GM18867 (cell line): ENCODE measurements around the gene FAM83F.
"Not testable (repeated sequence)": the region's sequence is repeated elsewhere in the genome, so short reads cannot be mapped to it uniquely, and the experiment has no call there.

ENCODE experiments used
- ATAC-seq: cut with Tn5 transposase; IDR thresholded peaks from one replicate; pipeline ENCODE4 v1.9.1; 2021; ENCODE audit warnings: mild to moderate bottlenecking, moderate library complexity; ENCODE audit not compliant: unreplicated experiment

FAM83F gene

GRCh38 chr22:39994566-39995392 lies at the start of gene FAM83F:
Gene FAM83F (plus strand): TSS chr22:39994954. CDS start chr22:39995043, 89 bp downstream.
- no peak for ATAC-seq

- ATAC-seq = no peak
Observed at GRCh38 chr22:39946126-39946502, 48.6 kb upstream of the FAM83F start.

DNA sequence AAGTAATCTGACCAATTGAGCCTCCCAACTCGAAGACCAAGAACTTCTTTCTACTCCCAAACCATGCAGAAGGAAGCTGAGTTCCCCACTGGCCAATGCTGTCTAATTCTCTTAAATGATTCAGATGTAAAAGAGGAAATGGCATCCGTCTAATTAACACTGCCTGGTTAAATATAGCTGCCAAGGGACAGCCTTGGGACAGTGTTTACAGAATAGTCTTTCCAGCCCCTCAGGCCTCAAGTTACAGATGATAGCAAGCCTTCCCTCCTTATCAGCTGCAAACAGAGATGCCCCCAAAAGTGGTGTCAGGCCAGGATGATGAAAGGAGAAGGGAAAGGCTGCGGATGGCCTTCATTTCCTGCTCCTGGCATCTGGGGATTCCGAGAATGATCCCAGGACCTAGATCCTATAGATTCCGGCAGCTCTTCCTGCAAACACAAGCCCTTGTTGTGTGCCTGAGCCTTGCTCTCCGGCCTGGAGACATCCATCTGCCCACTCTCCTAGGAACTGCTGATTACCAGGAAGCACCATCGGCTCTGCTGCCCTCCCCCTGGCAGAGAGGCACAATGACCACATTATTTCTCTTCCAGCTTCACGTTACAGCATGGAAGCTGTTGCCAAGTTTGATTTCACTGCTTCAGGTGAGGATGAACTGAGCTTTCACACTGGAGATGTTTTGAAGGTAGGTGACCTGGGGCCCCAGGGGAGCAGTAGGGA lies 48.1 kb upstream of the FAM83F start:
- ATAC-seq = no peak

GRCh38 chr22:39947220-39948216 lies 47.2 kb upstream of the FAM83F start:
- no peak for ATAC-seq

GRCh38 chr22:39949964-39950737 lies 44.6 kb upstream of the FAM83F start:
- ATAC-seq = no peak

- ATAC-seq = not testable (repeated sequence)
Observed at GRCh38 chr22:39951603-39952293, 43.0 kb upstream of the FAM83F start.

DNA sequence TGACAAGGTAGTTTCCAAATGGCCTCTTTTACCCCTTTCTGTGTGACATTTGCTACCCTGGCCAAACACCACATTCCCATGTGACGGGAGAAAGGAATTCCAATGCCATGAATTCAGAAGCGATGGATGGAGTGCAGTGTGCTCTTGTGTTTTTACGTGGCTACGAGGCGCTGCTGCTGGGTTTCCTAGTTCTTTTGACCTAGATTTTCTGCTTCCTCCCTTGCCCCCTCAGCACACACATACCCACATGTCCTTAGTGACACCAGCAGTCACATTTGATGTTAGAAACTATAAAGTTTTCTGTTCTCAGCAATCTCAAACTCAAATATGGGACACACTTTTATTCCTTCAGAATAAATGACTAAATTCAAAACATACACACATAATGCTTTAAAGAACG lies 42.4 kb upstream of the FAM83F start:
- no peak for ATAC-seq

DNA sequence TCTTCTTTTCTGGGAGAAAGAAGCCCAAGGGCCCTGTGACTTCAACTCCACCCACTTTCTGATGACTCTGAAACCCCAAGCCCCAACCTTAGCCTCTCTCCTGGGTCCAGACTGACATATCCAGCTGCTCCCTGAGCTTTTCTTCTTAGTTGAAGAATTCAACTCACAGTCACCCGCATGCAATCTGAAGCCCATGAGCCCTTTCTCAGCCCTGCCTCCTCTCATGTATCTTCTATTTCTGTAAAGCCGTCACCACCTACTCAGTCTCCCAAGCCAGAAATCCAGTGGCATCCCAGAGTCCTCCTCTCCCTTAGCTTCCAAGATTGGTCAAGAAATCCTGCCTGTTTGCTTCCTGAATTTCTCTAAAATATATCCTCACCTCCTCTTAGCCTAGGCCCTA lies 41.7 kb upstream of the FAM83F start:
- ATAC-seq = no peak

- ATAC-seq = no peak
Observed at GRCh38 chr22:39954584-39955055, 40.1 kb upstream of the FAM83F start.

DNA sequence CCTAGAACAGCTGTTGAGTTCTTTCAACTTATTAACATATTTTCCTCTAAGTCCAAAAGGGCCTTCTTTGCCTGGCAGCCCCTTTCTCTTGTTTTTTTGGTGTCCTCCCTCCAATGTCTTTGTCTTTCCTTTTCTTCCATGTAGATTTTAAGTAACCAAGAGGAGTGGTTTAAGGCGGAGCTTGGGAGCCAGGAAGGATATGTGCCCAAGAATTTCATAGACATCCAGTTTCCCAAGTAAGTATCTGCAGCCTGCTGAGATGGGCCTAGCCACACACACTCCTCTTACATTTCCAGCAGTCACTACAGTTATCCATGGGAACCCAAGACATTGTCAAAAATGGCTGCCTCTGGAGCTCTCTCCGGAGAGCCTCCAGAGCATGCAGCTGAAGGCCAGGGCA lies 39.1 kb upstream of the FAM83F start:
- ATAC-seq = no peak

- ATAC-seq = no peak
Observed at GRCh38 chr22:39956932-39957664, 37.7 kb upstream of the FAM83F start.

GRCh38 chr22:39958009-39958711 lies 36.6 kb upstream of the FAM83F start:
- ATAC-seq = no peak

- no peak for ATAC-seq
Observed at GRCh38 chr22:39958949-39959639, 35.7 kb upstream of the FAM83F start.

DNA sequence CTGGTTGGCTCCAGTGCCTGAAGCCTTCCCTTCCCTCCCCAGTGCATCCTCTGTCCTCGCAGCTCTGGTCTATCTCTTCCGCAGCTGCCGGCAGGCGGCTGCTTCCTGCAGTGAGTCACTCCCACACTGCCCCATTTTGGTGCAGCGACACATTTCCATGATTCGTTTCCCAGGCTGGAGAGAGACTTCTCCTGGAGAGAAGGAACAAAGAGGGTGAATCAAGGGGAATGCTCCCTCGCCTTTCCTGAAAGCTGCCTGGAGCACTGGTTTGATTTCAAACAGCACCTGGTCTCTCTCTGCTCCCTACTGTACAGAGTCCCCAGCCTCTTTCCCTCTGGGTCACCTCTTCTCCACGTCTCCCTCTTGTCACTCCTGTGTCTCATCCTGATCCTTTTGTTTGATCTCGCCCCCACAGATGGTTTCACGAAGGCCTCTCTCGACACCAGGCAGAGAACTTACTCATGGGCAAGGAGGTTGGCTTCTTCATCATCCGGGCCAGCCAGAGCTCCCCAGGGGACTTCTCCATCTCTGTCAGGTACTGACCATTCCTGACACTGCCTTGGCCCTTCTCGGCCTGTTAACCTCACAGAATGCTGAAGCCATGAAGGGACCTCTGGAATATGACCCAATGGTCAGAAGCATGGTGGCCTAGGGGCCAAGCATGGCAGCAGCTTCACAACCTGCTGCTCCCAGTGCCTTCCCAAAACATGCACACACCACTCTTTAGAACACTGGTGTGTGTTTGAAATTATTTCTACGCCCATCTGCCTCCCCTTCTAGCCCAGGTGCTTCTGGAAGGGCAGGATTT lies 34.9 kb upstream of the FAM83F start, which contains the start of gene TMA7B:
TMA7B (plus strand) TSS at position 758 of the 808 bp plus-strand sequence. CDS start 3,978 bp downstream, outside the sequence.
- ATAC-seq = no peak

DNA sequence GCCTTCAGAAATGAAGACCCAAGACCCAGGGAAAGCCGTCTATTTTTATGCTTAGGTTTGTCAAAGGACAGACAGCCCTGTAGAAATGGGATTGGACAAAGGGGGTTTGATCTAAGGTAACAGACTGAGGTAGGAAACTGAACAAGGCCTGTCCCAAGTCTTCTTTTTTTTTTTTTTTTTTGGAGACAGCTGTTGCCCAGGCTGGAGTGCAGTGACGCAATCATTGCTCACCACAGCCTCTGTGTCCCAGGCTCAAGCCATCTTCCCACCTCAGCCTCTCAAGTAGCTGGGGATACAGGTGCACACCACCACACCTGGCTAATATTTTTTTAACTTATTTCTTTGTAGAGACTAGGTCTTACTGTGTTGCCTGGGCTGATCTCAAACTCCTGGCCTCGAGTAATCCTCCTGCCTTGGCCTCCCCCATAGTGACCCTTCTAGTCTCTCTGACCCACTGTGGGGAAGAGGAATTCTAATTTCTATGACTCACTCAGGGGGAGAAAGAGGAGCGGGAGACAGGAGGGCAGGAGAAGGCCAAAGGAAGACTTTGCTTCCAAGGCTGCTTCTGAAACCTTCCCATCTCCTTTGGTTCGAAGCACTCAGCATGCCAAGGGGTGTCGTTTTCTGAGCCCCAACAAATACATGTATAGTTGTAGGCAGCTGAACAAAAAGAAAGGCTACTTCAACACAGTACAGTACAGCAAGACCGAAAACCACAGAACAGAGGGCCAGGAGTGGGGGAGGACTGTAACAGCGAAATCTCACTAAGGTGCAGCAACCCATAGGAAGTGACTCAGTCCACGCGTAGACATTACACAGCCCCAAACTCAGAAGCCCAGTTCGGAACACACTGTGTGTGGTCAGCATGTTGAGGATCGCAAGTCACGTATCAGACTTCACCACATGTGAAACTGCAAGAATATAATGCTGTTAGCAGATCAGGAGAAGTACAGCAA lies 33.7 kb upstream of the FAM83F start:
- peak; percentile 91 for ATAC-seq

- no peak for ATAC-seq
Observed at GRCh38 chr22:39962071-39962470, 32.7 kb upstream of the FAM83F start.
